ENCODE results near the gene UBE2G1. TPM values are rescaled to one million over a fixed set of nuclear protein-coding genes. Genes with fewer than 3 reads are reported as not detected.

Gene UBE2G1
- total RNA-seq, 1 experiment from 2014 or later: 80.6 TPM

DNA sequence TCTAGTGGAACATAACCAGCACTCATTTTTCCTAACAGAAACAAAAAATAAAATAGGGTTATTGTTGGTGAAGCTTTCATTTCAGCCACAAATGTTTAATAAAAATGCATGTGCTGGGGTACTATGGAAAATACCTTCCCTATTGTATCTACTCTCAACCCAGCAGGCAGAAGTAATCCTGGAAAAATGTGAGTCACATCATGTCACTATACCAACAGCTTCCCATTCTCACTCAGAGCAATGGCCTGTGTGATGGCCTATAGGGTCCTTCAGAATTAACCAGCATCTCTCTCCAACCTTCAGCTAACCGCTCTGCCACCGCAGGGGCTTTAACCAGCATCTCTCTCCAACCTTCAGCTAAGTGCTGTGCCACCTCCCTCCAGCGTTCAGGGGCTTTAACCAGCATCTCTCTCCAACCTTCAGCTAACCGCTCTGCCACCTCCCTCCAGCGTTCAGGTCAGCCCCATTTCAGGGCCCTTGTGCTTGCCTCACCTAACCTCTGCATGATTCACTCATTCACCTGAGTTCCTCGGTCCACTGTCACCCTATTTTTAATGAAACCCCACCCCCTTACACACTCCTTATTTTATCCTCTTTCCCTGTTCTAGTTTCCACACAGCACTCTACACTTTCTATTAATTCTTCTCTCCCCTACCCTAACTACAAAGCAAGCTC lies 34.0 kb downstream of the UBE2G1 start:
- no peaks in the 10 kb centered on the region for H3K9me2 ChIP-seq (ENCODE audit: insufficient read depth)
- H4K20me1 ChIP-seq (ENCODE audit: insufficient read depth): peaks cover 25% of the 10 kb centered on the region; the same call in 1 of the 2 replicates
- no peak for TF ChIP-seq JUND (IDR thresholded peaks at IDR 0.05)
- TF ChIP-seq SP1 (IDR thresholded peaks at IDR 0.05; ENCODE audit: low read depth): no peak; the same call in 1 of the 2 replicates
- TF ChIP-seq CEBPB (IDR thresholded peaks at IDR 0.05; ENCODE audit: low read depth): no peak
- TF ChIP-seq POLR2AphosphoS5 (IDR thresholded peaks at IDR 0.05; ENCODE audit: low read depth, low read length): no peak
- TF ChIP-seq EZH2 (IDR thresholded peaks at IDR 0.05): no peak
- TF ChIP-seq, protein P1, sequence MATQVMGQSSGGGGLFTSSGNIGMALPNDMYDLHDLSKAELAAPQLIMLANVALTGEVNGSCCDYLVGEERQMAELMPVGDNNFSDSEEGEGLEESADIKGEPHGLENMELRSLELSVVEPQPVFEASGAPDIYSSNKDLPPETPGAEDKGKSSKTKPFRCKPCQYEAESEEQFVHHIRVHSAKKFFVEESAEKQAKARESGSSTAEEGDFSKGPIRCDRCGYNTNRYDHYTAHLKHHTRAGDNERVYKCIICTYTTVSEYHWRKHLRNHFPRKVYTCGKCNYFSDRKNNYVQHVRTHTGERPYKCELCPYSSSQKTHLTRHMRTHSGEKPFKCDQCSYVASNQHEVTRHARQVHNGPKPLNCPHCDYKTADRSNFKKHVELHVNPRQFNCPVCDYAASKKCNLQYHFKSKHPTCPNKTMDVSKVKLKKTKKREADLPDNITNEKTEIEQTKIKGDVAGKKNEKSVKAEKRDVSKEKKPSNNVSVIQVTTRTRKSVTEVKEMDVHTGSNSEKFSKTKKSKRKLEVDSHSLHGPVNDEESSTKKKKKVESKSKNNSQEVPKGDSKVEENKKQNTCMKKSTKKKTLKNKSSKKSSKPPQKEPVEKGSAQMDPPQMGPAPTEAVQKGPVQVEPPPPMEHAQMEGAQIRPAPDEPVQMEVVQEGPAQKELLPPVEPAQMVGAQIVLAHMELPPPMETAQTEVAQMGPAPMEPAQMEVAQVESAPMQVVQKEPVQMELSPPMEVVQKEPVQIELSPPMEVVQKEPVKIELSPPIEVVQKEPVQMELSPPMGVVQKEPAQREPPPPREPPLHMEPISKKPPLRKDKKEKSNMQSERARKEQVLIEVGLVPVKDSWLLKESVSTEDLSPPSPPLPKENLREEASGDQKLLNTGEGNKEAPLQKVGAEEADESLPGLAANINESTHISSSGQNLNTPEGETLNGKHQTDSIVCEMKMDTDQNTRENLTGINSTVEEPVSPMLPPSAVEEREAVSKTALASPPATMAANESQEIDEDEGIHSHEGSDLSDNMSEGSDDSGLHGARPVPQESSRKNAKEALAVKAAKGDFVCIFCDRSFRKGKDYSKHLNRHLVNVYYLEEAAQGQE (IDR thresholded peaks at IDR 0.05; ENCODE audit: low read depth): no peak
- no peak for TF ChIP-seq TCF7L2 (IDR thresholded peaks at IDR 0.05; ENCODE audit: borderline replicate concordance, extremely low read depth, insufficient read depth, insufficient read length)
- no peak for TF ChIP-seq YY1 (IDR thresholded peaks at IDR 0.05; ENCODE audit: extremely low read depth, insufficient replicate concordance, low read depth, low read length)
- TF ChIP-seq ELF1 (IDR thresholded peaks at IDR 0.05; ENCODE audit: borderline replicate concordance, low read depth): no peak
- TF ChIP-seq CTCF (IDR thresholded peaks at IDR 0.05 in 2 of 3, conservative IDR thresholded peaks at IDR 0.05 in 1 of 3; ENCODE audit: borderline replicate concordance in 1 of 3, insufficient read depth in 1 of 3, low read depth in 2 of 3, low read length in 2 of 3): no peak
- no peak for TF ChIP-seq ATF3 (IDR thresholded peaks at IDR 0.05)
- TF ChIP-seq POLR2A (IDR thresholded peaks at IDR 0.05; ENCODE audit: borderline replicate concordance, extremely low read depth, insufficient read depth, insufficient read length): no peak
- no peak for TF ChIP-seq ZFX (IDR thresholded peaks at IDR 0.05)
- TF ChIP-seq EGR1 (IDR thresholded peaks at IDR 0.05; ENCODE audit: low read depth): no peak
- no peak for TF ChIP-seq SRF (IDR thresholded peaks at IDR 0.05; ENCODE audit: low read depth)
- no peak overlapping the region for H3K27ac ChIP-seq (ENCODE audit: low read depth, low read length)
- peak overlapping the region; percentile 34 for H3K4me2 ChIP-seq (ENCODE audit: low read length)
- H3K79me2 ChIP-seq (ENCODE audit: insufficient read depth, low read length): peaks cover 98% of the 10 kb centered on the region
- ChIA-PET RAD21 (ENCODE audit: low non-redundant PET in 1 of 2, low total read pairs in 2 of 2, uncharacterized antibody in 2 of 2, unreplicated experiment in 2 of 2) (no interaction called here), CTCF (interaction anchor here (2.1 kb wide), 1 partner anchor 28 kb away, joined by 6 read pairs; no protein-coding TSS in a partner anchor), POLR2A (interaction anchor here (0.7 kb wide), 1 partner anchor 9 kb away, joined by 3 read pairs; no protein-coding TSS in a partner anchor)
- H3K27me3 ChIP-seq (ENCODE audit: insufficient read depth, low read length): no peaks in the 10 kb centered on the region
- intact Hi-C loops (cut with micrococcal nuclease): no loop called here
- H3K4me1 ChIP-seq (ENCODE audit: control insufficient read depth in 1 of 2, insufficient read depth in 2 of 2, low read length in 2 of 2): peaks cover 41 to 78% of the 10 kb centered on the region in 2 experiments
- DNase-seq (ENCODE audit: low read depth, low spot score): no peak
- ATAC-seq: no peak
- BruUV-seq (replicated peaks): no TSS peak
- no peak overlapping the region for H2AFZ ChIP-seq (ENCODE audit: low read depth, low read length, poor library complexity, severe bottlenecking)
- no peak overlapping the region for H3K4me3 ChIP-seq (replicated peaks in 1 of 2; ENCODE audit: low read depth in 1 of 2, low read length in 2 of 2)
- no peaks in the 10 kb centered on the region for H3K36me3 ChIP-seq (ENCODE audit: control insufficient read depth in 1 of 2, insufficient read depth in 2 of 2, low read length in 2 of 2)
- no peaks in the 10 kb centered on the region for H3K9me3 ChIP-seq (ENCODE audit: control insufficient read depth in 1 of 2, insufficient read depth in 1 of 2, low read depth in 1 of 2, low read length in 2 of 2)
- peak overlapping the region; percentile 3; the same call in 1 of the 2 replicates for H3K9ac ChIP-seq (ENCODE audit: low read length)

All from HCT116 (cell line).